Endothelial cell of umbilical vein (primary cell): Measurements from ENCODE around the gene ABI3BP. TPM values are rescaled to one million over a fixed set of nuclear protein-coding genes. Genes with fewer than 3 reads are reported as not detected.

Source experiments
- BruUV-seq: library from RNA; stranded (reverse); fragments of 400-500 nt; replicated peaks from 2 replicates; lab custom pipeline; 2021; lab: Mats Ljungman, UMichigan
- CTCF ChIA-PET: fragments of 300-600, 350-600 bp; sonication (Branson Sonifier 250); formaldehyde crosslinking; loops from one replicate; lab custom pipeline; 2021; ENCODE audit warnings: antibody characterized with exemption, inconsistent platforms; lab: Charles Lee
- POLR2A ChIA-PET: fragments of 300-600, 350-600 bp; sonication (Branson Sonifier 250); formaldehyde crosslinking; loops from one replicate; lab custom pipeline; 2021; ENCODE audit warnings: antibody characterized with exemption, inconsistent platforms; lab: Charles Lee
- DNase-seq: peaks from one replicate; pipeline ENCODE4 v3.0.0-alpha.2; 2011; ENCODE audit warnings: low read depth, low spot score
- FAIRE-seq: peaks from 2 replicates; lab custom pipeline; 2011; peaks lifted over from hg19 to GRCh38; lab: Jason Lieb, UNC
- H2AFZ ChIP-seq: 2 replicates; pipeline ENCODE4 v1.6.0; 2012; ENCODE audit warnings: low read depth, low read length, control low read depth, inconsistent platforms
- H3K27ac ChIP-seq: 2 replicates; pipeline ENCODE4 v1.5.1; 2011; ENCODE audit warnings: low read depth, mild to moderate bottlenecking, control low read depth, low read length, moderate library complexity; ENCODE audit not compliant: insufficient read depth
- H3K27me3 ChIP-seq, 2 experiments: 2 replicates each; pipeline versions ENCODE4 v1.6.0 to v1.6.1; 2011; ENCODE audit warnings: low read length in 2 of 2, mixed read lengths in 1 of 2; ENCODE audit not compliant: control insufficient read depth in 2 of 2, insufficient read depth in 2 of 2
- H3K36me3 ChIP-seq, 2 experiments: 2 replicates in 1 of 2; 3 replicates in 1 of 2; pipeline ENCODE4 v1.5.1; 2011; ENCODE audit warnings: low read length in 2 of 2, mild to moderate bottlenecking in 1 of 2, moderate library complexity in 1 of 2; ENCODE audit not compliant: control insufficient read depth in 2 of 2, insufficient read depth in 2 of 2; ENCODE audit errors: extremely low read depth in 1 of 2
- H3K4me1 ChIP-seq: 3 replicates; pipeline ENCODE4 v1.5.1; 2011; ENCODE audit warnings: mild to moderate bottlenecking, low read length; ENCODE audit not compliant: control insufficient read depth, insufficient read depth; ENCODE audit errors: extremely low read depth
- H3K4me2 ChIP-seq: 2 replicates; pipeline ENCODE4 v1.6.1; 2011; ENCODE audit warnings: low read length, control low read depth, mixed read lengths; ENCODE audit not compliant: insufficient read depth
- H3K4me3 ChIP-seq, 3 experiments: fragments of 200-600 bp in 1 of 3; sonication (generic), shearing (Covaris generic) in 1 of 3; replicated peaks in 1 of 3; 2 replicates each; pipeline ENCODE4 v1.5.1; 2011 to 2016; ENCODE audit warnings: control low read depth in 3 of 3, low read length in 3 of 3, mild to moderate bottlenecking in 2 of 3, inconsistent platforms in 1 of 3, low read depth in 1 of 3, moderate library complexity in 1 of 3; ENCODE audit not compliant: insufficient read depth in 1 of 3
- H3K79me2 ChIP-seq: 2 replicates; pipeline ENCODE4 v1.6.0; 2012; ENCODE audit warnings: low read length, inconsistent platforms; ENCODE audit not compliant: control insufficient read depth, insufficient read depth
- H3K9ac ChIP-seq: replicated peaks from 2 replicates; pipeline ENCODE3; 2011; ENCODE audit warnings: low read length, control low read depth; ENCODE audit not compliant: insufficient read depth; ENCODE audit errors: extremely low read depth
- H3K9me1 ChIP-seq: replicated peaks from 3 replicates; pipeline ENCODE4 v1.6.0; 2011; ENCODE audit warnings: mild to moderate bottlenecking, low read length; ENCODE audit not compliant: control insufficient read depth, insufficient read depth; ENCODE audit errors: extremely low read depth
- H3K9me3 ChIP-seq: replicated peaks from 2 replicates; pipeline ENCODE4 v1.5.1; 2012; ENCODE audit warnings: low read length, inconsistent platforms; ENCODE audit not compliant: control insufficient read depth, insufficient read depth
- H4K20me1 ChIP-seq: replicated peaks from 2 replicates; pipeline ENCODE3; 2011; ENCODE audit warnings: mild to moderate bottlenecking, low read length; ENCODE audit not compliant: control insufficient read depth, insufficient read depth; ENCODE audit errors: extremely low read depth
- FOS ChIP-seq: IDR thresholded peaks from 2 replicates; pipeline ENCODE4 v1.6.1; 2011; ENCODE audit warnings: mild to moderate bottlenecking, low read length, moderate library complexity, borderline replicate concordance; ENCODE audit not compliant: insufficient read depth
- GATA2 ChIP-seq: IDR thresholded peaks from 2 replicates; pipeline ENCODE4 v1.7.0; 2011; ENCODE audit warnings: low read depth, mild to moderate bottlenecking, moderate library complexity, mixed read lengths, low read length; ENCODE audit not compliant: insufficient read length, insufficient read depth
- MAX ChIP-seq: IDR thresholded peaks from 2 replicates; pipeline ENCODE4 v1.6.1; 2011; ENCODE audit not compliant: insufficient read depth, insufficient read length
- MYC ChIP-seq: IDR thresholded peaks from one replicate; pipeline ENCODE4 v1.6.1; 2011; ENCODE audit warnings: mild to moderate bottlenecking, low read depth, low read length
- POLR2A ChIP-seq: IDR thresholded peaks from 2 replicates; pipeline ENCODE4 v1.6.1; 2012; ENCODE audit warnings: low read depth, mild to moderate bottlenecking, control low read depth, low read length
- POLR2AphosphoS5 ChIP-seq: IDR thresholded peaks from 2 replicates; pipeline ENCODE4 v1.6.1; 2012; ENCODE audit warnings: low read depth, mild to moderate bottlenecking, control low read depth, low read length, moderate library complexity; ENCODE audit not compliant: insufficient read depth
- dilution Hi-C: fragments of 300-500 bp; cut with MboI; formaldehyde crosslinking; loops from one replicate; pipeline ENCODE4 v1.15.0; 2019; ENCODE audit warnings: low sequenced_read_pairs; ENCODE audit not compliant: extremely low pct_ligation_motif_present
- intact Hi-C: fragments of 100-400 bp; cut with micrococcal nuclease; formaldehyde crosslinking; loops from one replicate; pipeline ENCODE4 v1.10.0; 2022
- polyA plus RNA-seq, 4 experiments: library from polyadenylated mRNA; depleted of rRNA in 3 of 4; stranded (reverse) in 3 of 4; unstranded in 1 of 4; fragments of >200 nt; gene quantifications; 2 replicates each; pipeline versions ENCODE4 v1.2.1 to v1.2.3, GENCODE V29; 2011 to 2012; ENCODE audit warnings: missing spikeins in 1 of 4
- total RNA-seq: library from RNA; stranded (reverse); gene quantifications from 2 replicates; pipeline ENCODE4 v1.2.3, GENCODE V29; 2021
- TF ChIP-seq, protein P1 (sequence below), 2 donors: IDR thresholded peaks; 1 replicate in 1 of 2; 2 replicates in 1 of 2; pipeline ENCODE4 v1.5.1; 2011; ENCODE audit warnings: low read length in 2 of 2, mild to moderate bottlenecking in 2 of 2, moderate library complexity in 2 of 2, control low read depth in 1 of 2, inconsistent platforms in 1 of 2, low read depth in 1 of 2; ENCODE audit not compliant: insufficient read depth in 1 of 2; ENCODE audit errors: extremely low read depth in 1 of 2

The ABI3BP gene
- total and polyA plus RNA-seq, 2 donors (not counting 3 experiments of a cell fraction or from before 2014, with no cell fraction given): 78.1 to 106 TPM

DNA sequence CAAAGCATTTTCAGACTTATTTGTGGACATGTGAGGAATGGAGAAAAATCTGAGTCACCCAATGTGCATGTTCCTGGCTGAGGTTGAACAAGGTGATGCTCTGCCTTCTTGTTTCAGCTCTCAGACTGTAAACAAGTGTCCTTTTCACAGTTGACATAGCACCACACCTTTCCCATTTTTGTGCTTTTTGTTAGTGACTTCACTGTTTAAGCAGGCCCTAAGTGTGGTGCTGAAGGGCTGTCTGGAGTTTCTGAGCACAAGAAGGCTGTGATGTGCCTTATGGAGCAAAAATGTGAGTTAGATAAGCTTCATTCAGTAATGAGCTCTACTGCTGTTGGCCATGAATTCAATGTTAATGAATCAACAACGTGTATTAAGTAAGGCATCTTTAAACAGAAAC lies 20.4 kb downstream of the ABI3BP start:
- FAIRE-seq: peak; percentile 62
- no peaks in the 10 kb centered on the region for H4K20me1 ChIP-seq
- no peaks in the 10 kb centered on the region for H3K79me2 ChIP-seq
- peak overlapping the region; percentile 17 for H2AFZ ChIP-seq
- no peaks in the 10 kb centered on the region for H3K27me3 ChIP-seq
- H3K4me1 ChIP-seq: no peaks in the 10 kb centered on the region
- dilution Hi-C loops (no loop called here), intact Hi-C loops (no loop called here)
- no peak overlapping the region for H3K9ac ChIP-seq
- ChIA-PET POLR2A (no interaction called here), CTCF (interaction anchor here (0.6 to 1.9 kb wide), 5 partner anchors 9 to 223 kb away, joined by 3 to 7 read pairs (median 3); partner anchors contain the start of gene ABI3BP)
- H3K27ac ChIP-seq: no peak overlapping the region
- H3K36me3 ChIP-seq: no peaks in the 10 kb centered on the region
- no peak overlapping the region for H3K4me2 ChIP-seq
- no peaks in the 10 kb centered on the region for H3K9me3 ChIP-seq
- H3K9me1 ChIP-seq: no peaks in the 10 kb centered on the region
- H3K4me3 ChIP-seq: no peak overlapping the region
- BruUV-seq: no TSS peak
- TF ChIP-seq POLR2A (no peak), FOS (no peak)
- DNase-seq: peak; percentile 44

DNA sequence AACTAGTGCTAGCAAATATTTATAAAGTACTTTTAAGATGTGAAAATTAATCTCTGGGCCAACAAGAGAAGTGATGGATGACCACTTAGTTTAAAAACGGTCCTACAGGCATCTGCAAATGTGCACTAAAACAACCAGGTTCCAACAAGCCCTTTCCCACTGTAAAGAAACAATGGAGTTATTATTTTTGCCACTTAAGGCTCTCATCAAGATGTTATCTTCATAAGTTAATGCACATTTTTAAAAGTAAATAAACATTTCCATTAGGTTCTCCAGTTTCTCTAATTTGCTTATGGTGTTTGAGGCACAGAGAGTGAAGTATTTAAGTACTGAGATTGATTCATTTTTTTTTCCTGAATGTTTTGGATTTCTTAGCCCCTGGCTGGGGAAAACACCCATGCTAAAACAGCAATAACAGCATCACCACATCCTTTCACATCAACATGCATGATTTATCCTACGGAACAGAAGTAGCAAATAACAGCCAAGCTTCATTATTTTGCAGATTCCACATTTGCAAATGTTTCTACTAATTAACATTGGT lies 20.8 kb downstream of the ABI3BP start:
- H3K9me1 ChIP-seq: no peaks in the 10 kb centered on the region
- DNase-seq (peak; percentile 61), FAIRE-seq (no peak)
- no peak overlapping the region for H3K9ac ChIP-seq
- BruUV-seq: no TSS peak
- no peak overlapping the region for H3K27ac ChIP-seq
- TF ChIP-seq, protein P1, sequence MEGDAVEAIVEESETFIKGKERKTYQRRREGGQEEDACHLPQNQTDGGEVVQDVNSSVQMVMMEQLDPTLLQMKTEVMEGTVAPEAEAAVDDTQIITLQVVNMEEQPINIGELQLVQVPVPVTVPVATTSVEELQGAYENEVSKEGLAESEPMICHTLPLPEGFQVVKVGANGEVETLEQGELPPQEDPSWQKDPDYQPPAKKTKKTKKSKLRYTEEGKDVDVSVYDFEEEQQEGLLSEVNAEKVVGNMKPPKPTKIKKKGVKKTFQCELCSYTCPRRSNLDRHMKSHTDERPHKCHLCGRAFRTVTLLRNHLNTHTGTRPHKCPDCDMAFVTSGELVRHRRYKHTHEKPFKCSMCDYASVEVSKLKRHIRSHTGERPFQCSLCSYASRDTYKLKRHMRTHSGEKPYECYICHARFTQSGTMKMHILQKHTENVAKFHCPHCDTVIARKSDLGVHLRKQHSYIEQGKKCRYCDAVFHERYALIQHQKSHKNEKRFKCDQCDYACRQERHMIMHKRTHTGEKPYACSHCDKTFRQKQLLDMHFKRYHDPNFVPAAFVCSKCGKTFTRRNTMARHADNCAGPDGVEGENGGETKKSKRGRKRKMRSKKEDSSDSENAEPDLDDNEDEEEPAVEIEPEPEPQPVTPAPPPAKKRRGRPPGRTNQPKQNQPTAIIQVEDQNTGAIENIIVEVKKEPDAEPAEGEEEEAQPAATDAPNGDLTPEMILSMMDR (IDR thresholded peaks at IDR 0.05; ENCODE audit: extremely low read depth in 1 of 2, insufficient read depth in 1 of 2, low read depth in 1 of 2, low read length in 2 of 2): no peak
- TF ChIP-seq POLR2A (no peak), GATA2 (no peak), FOS (no peak), MAX (no peak), MYC (no peak), POLR2AphosphoS5 (no peak)
- H3K4me2 ChIP-seq: no peak overlapping the region
- no peak overlapping the region for H2AFZ ChIP-seq
- CTCF ChIA-PET: interaction anchor here (0.6 to 1.9 kb wide), 4 partner anchors 9 to 224 kb away, joined by 3 to 7 read pairs (median 4); partner anchors contain the start of gene ABI3BP
- no peaks in the 10 kb centered on the region for H4K20me1 ChIP-seq
- intact Hi-C loops (no loop called here), dilution Hi-C loops (no loop called here)
- H3K4me3 ChIP-seq: no peak overlapping the region
- no peaks in the 10 kb centered on the region for H3K36me3 ChIP-seq
- H3K27me3 ChIP-seq: no peaks in the 10 kb centered on the region
- H3K79me2 ChIP-seq: no peaks in the 10 kb centered on the region
- no peaks in the 10 kb centered on the region for H3K4me1 ChIP-seq
- POLR2A ChIA-PET: no interaction called here
- no peaks in the 10 kb centered on the region for H3K9me3 ChIP-seq
